HepG2 (cell line): ENCODE data around the gene IFNE. TPM values are rescaled to one million over a fixed set of nuclear protein-coding genes. Genes with fewer than 3 reads are reported as not detected.

Experiments
- ATAC-seq: fragments of 200-7000 bp; cut with Tn5 transposase; 3 replicates; pipeline ENCODE4 v1.9.1; 2020; ENCODE audit warnings: mild to moderate bottlenecking, moderate library complexity
- BruUV-seq: library from RNA; stranded (reverse); fragments of 400-500 nt; replicated peaks from 2 replicates; lab custom pipeline; 2021; lab: Mats Ljungman, UMichigan
- CTCF ChIA-PET: fragments of 300-600 bp; formaldehyde crosslinking; extraction: SDS; loops from one replicate; lab custom pipeline; 2021; ENCODE audit warnings: low total read pairs, inconsistent platforms, low intra/inter-chr PET ratio; lab: Yijun Ruan, JAX
- POLR2A ChIA-PET: fragments of 350-600 bp; sonication (Branson Sonifier 250); formaldehyde crosslinking; loops from one replicate; lab custom pipeline; 2020; ENCODE audit warnings: antibody characterized with exemption, inconsistent platforms; lab: Yijun Ruan, JAX
- DNase-seq: peaks from one replicate; pipeline ENCODE4 v3.0.0-alpha.2; 2015; ENCODE audit warnings: low spot score
- FAIRE-seq: peaks from 3 replicates; lab custom pipeline; 2011; peaks lifted over from hg19 to GRCh38; lab: Jason Lieb, UNC
- H2AFZ ChIP-seq: one replicate; pipeline ENCODE4 v1.6.1; 2011; ENCODE audit warnings: low read length, inconsistent platforms
- H3K27ac ChIP-seq: fragments of 300-600 bp; 3 replicates; pipeline ENCODE4 v1.8.0; 2011; ENCODE audit warnings: mixed run types, mild to moderate bottlenecking, mixed read lengths, low read length, inconsistent platforms; ENCODE audit not compliant: insufficient read depth; ENCODE audit errors: extremely low read length
- H3K27me3 ChIP-seq, 2 experiments: fragments of 200-600 bp in 1 of 2; 2 replicates in 1 of 2; 3 replicates in 1 of 2; pipeline versions ENCODE4 v1.6.0 to v1.8.0; 2011; ENCODE audit warnings: low read length in 2 of 2, mild to moderate bottlenecking in 2 of 2, moderate library complexity in 2 of 2, inconsistent platforms in 1 of 2; ENCODE audit not compliant: insufficient read depth in 2 of 2, control insufficient read depth in 1 of 2
- H3K36me3 ChIP-seq, 2 experiments: fragments of 200-600 bp in 1 of 2; replicated peaks in 1 of 2; 2 replicates in 1 of 2; 3 replicates in 1 of 2; pipeline versions ENCODE4 v1.5.1 to v1.8.0; 2011; ENCODE audit warnings: low read length in 2 of 2, inconsistent platforms in 1 of 2; ENCODE audit not compliant: insufficient read depth in 2 of 2, control insufficient read depth in 1 of 2
- H3K4me1 ChIP-seq: 2 replicates; pipeline ENCODE4 v1.5.1; 2012; ENCODE audit warnings: low read length, inconsistent platforms; ENCODE audit not compliant: insufficient read depth
- H3K4me2 ChIP-seq: 2 replicates; pipeline ENCODE4 v1.6.0; 2011; ENCODE audit warnings: low read depth, low read length, inconsistent platforms
- H3K4me3 ChIP-seq, 3 experiments: fragments of 200-600 bp in 1 of 3; sonication (generic), shearing (Covaris generic) in 1 of 3; replicated peaks in 1 of 3; 2 replicates each; pipeline ENCODE4 v1.5.1; 2011 to 2016; ENCODE audit warnings: low read length in 3 of 3, inconsistent platforms in 2 of 3, low read depth in 2 of 3, mild to moderate bottlenecking in 2 of 3, control low read depth in 1 of 3, mixed read lengths in 1 of 3; ENCODE audit not compliant: insufficient read depth in 1 of 3
- H3K79me2 ChIP-seq: one replicate; pipeline ENCODE4 v1.6.1; 2011; ENCODE audit warnings: low read length, inconsistent platforms; ENCODE audit not compliant: insufficient read depth
- H3K9ac ChIP-seq: 2 replicates; pipeline ENCODE4 v1.6.0; 2011; ENCODE audit warnings: mild to moderate bottlenecking, low read depth, low read length, inconsistent platforms; ENCODE audit not compliant: insufficient read depth
- H3K9me3 ChIP-seq: 2 replicates; pipeline ENCODE4 v1.5.1; 2012; ENCODE audit warnings: mild to moderate bottlenecking, low read length
- H4K20me1 ChIP-seq: 2 replicates; pipeline ENCODE4 v1.6.0; 2011; ENCODE audit warnings: inconsistent platforms, mild to moderate bottlenecking, low read length, moderate library complexity; ENCODE audit not compliant: insufficient read depth
- BATF2 ChIP-seq: sonication (generic); formaldehyde crosslinking; IDR thresholded peaks from 2 replicates; pipeline ENCODE4 v1.8.0; 2022; ENCODE audit warnings: mild to moderate bottlenecking, missing genetic modification reagents, moderate library complexity
- CEBPB ChIP-seq: IDR thresholded peaks from 2 replicates; pipeline ENCODE4 v1.6.1; 2011; ENCODE audit warnings: low read depth, low read length, improper control_type of control experiment, borderline replicate concordance
- CTCF ChIP-seq: sonication (generic); formaldehyde crosslinking; IDR thresholded peaks from 2 replicates; pipeline ENCODE4 v1.5.0; 2020; ENCODE audit warnings: mild to moderate bottlenecking, missing genetic modification reagents, moderate library complexity
- KLF6 ChIP-seq: IDR thresholded peaks from 2 replicates; pipeline ENCODE4 v1.8.0; 2016; ENCODE audit warnings: missing biosample characterization, missing genetic modification reagents
- PHF21A ChIP-seq: sonication (generic); formaldehyde crosslinking; IDR thresholded peaks from 2 replicates; pipeline ENCODE4 v1.5.0; 2020; ENCODE audit warnings: mild to moderate bottlenecking, missing genetic modification reagents
- RAD21 ChIP-seq: fragments of 450-650 bp; formaldehyde crosslinking; IDR thresholded peaks from 2 replicates; pipeline ENCODE4 v1.5.0; 2020; ENCODE audit warnings: mild to moderate bottlenecking
- RERE ChIP-seq: IDR thresholded peaks from 2 replicates; pipeline ENCODE4 v1.6.1; 2016; ENCODE audit warnings: low read depth, missing genetic modification reagents, missing compliant biosample characterization
- RORA ChIP-seq: sonication (generic); formaldehyde crosslinking; IDR thresholded peaks from 2 replicates; pipeline ENCODE4 v1.5.0; 2020; ENCODE audit warnings: mild to moderate bottlenecking, missing genetic modification reagents, moderate library complexity
- SNAI1 ChIP-seq: sonication (generic); formaldehyde crosslinking; IDR thresholded peaks from 2 replicates; pipeline ENCODE4 v1.5.0; 2020; ENCODE audit warnings: mild to moderate bottlenecking, missing genetic modification reagents, borderline replicate concordance
- SOX13 ChIP-seq, 3 experiments: fragments of 450-650 bp in 1 of 3; sonication (generic) in 1 of 3; formaldehyde crosslinking in 1 of 3; IDR thresholded peaks in 2 of 3; conservative IDR thresholded peaks in 1 of 3; 2 replicates each; pipeline versions ENCODE4 v1.5.0 to v1.6.1; 2016 to 2020; ENCODE audit warnings: antibody characterized with exemption in 1 of 3, mild to moderate bottlenecking in 1 of 3, missing compliant biosample characterization in 1 of 3, missing genetic modification reagents in 1 of 3, moderate library complexity in 1 of 3
- STAG1 ChIP-seq: sonication (generic); formaldehyde crosslinking; IDR thresholded peaks from 2 replicates; pipeline ENCODE4 v1.4.0; 2020; ENCODE audit warnings: missing genetic modification reagents
- TBX3 ChIP-seq: fragments of 450-650 bp; IDR thresholded peaks from 2 replicates; pipeline ENCODE4 v1.6.1; 2017; ENCODE audit warnings: antibody characterized with exemption, mild to moderate bottlenecking, inconsistent platforms, borderline replicate concordance
- ZC3H13 ChIP-seq: sonication (generic); formaldehyde crosslinking; IDR thresholded peaks from 2 replicates; pipeline ENCODE4 v1.8.1; 2023; ENCODE audit warnings: mild to moderate bottlenecking, missing genetic modification reagents, moderate library complexity
- ZNF597 ChIP-seq: sonication (generic); formaldehyde crosslinking; IDR thresholded peaks from 2 replicates; pipeline ENCODE4 v1.5.0; 2020; ENCODE audit warnings: missing genetic modification reagents
- in situ Hi-C: cut with HindIII; loops from 2 replicates; pipeline ENCODE4 v1.10.0; 2017; ENCODE audit warnings: low pct_unique_long_range_greater_than_20kb; ENCODE audit not compliant: extremely low pct_ligation_motif_present
- intact Hi-C: fragments of 100-400 bp; cut with micrococcal nuclease; formaldehyde crosslinking; loops from one replicate; pipeline ENCODE4 v1.10.0; 2022; ENCODE audit not compliant: unreplicated experiment
- polyA plus RNA-seq, 8 experiments: library from polyadenylated mRNA; depleted of rRNA in 3 of 8; stranded (reverse) in 7 of 8; unstranded in 1 of 8; fragments of >200 nt; fragmentation: Illumina TruSeq in 4 of 8; extraction: Trizol in 4 of 8; gene quantifications; 2 replicates each; pipeline versions ENCODE4 v1.2.1 to v1.2.3, GENCODE V29; 2011 to 2016; ENCODE audit warnings: low read depth in 4 of 8, missing spikeins in 1 of 8, mixed read lengths in 1 of 8; ENCODE audit not compliant: insufficient read depth in 1 of 8
- total RNA-seq, 5 experiments: library from RNA; depleted of rRNA; stranded (reverse); fragments of >200 nt; fragmentation: Illumina TruSeq; extraction: Trizol; gene quantifications; 2 replicates each; pipeline ENCODE4 v1.2.3, GENCODE V29; 2016; ENCODE audit warnings: low read depth in 1 of 5

The IFNE gene
- total and polyA plus RNA-seq, 2 of the 13 experiments (the other 11 are each of a cell fraction or from before 2014, with no cell fraction given) = not detected

- TF ChIP-seq SOX13 (IDR thresholded peaks at IDR 0.05) = no peak
- peak in 1 of 2 experiments; percentile 91; a peak in 2 of 4 replicates for TF ChIP-seq SOX13 (CRISPR knock-in tag; conservative IDR thresholded peaks at IDR 0.05 in 1 of 2, IDR thresholded peaks at IDR 0.05 in 1 of 2)
- TF ChIP-seq ZNF597 (CRISPR knock-in tag) = no peak
- peak; percentile 40; the same call in 1 of the 2 replicates for TF ChIP-seq RERE (CRISPR knock-in tag)
- peak; percentile 75; the same call in 1 of the 2 replicates for TF ChIP-seq CEBPB
These were observed 20.7 kb downstream of the IFNE start (continued) for GRCh38 chr9:21461377-21461776.

- no peak for FAIRE-seq
- CTCF ChIA-PET = interaction anchor here (0.6 to 1.1 kb wide), 3 partner anchors 11 to 129 kb away, joined by 3 to 5 read pairs (median 4); no protein-coding TSS in a partner anchor
- Histone ChIP-seq H3K4me3 (no peak overlapping the region), H3K27me3 (no peaks in the 10 kb centered on the region), H3K27ac (no peak overlapping the region), H4K20me1 (no peaks in the 10 kb centered on the region), H3K36me3 (no peaks in the 10 kb centered on the region), H3K79me2 (no peaks in the 10 kb centered on the region), H2AFZ (no peak overlapping the region), H3K9ac (no peak overlapping the region), H3K9me3 (no peaks in the 10 kb centered on the region), H3K4me2 (no peak overlapping the region), H3K4me1 (no peaks in the 10 kb centered on the region)
- in situ Hi-C loops (no loop called here), intact Hi-C loops (loop anchor here (1.0 to 2.0 kb wide), 4 partner anchors 21 to 220 kb away; no protein-coding TSS in a partner anchor)
- POLR2A ChIA-PET = no interaction called here
- BruUV-seq = no TSS peak
- peak; percentile 98 for ATAC-seq
- DNase-seq = peak; percentile 17
- TF ChIP-seq BATF2 (no peak), STAG1 (CRISPR knock-in tag) (peak; percentile 74), KLF6 (CRISPR knock-in tag) (no peak), RORA (no peak), TBX3 (no peak), PHF21A (no peak), ZC3H13 (CRISPR knock-in tag) (no peak), SNAI1 (CRISPR knock-in tag) (no peak), CTCF (CRISPR knock-in tag) (peak; percentile 61), RAD21 (CRISPR knock-in tag) (peak; percentile 24; the same call in 1 of the 2 replicates)
These were observed 26.8 kb downstream of the IFNE start for GRCh38 chr9:21455320-21455719.
